A673 (cell line): ENCODE data around the gene DEFB131A.
"Not testable (repeated sequence)": the region's sequence is repeated elsewhere in the genome, so short reads cannot be mapped to it uniquely, and the experiment has no call there.

Source experiments
- CTCF ChIP-seq: fragments of 300-800, 200-600 bp; sonication (generic); conservative IDR thresholded peaks from 2 replicates; pipeline ENCODE4 v1.5.1; 2017; ENCODE audit warnings: low read depth, mild to moderate bottlenecking, antibody characterized with exemption, low read length, moderate library complexity, mixed read lengths
- EZH2 ChIP-seq: fragments of 200-600 bp; sonication (generic); IDR thresholded peaks from 2 replicates; pipeline ENCODE4 v1.6.1; 2017; ENCODE audit warnings: borderline replicate concordance, low read depth, mild to moderate bottlenecking, mixed read lengths, antibody characterized with exemption, low read length; ENCODE audit not compliant: poor library complexity, severe bottlenecking

DNA sequence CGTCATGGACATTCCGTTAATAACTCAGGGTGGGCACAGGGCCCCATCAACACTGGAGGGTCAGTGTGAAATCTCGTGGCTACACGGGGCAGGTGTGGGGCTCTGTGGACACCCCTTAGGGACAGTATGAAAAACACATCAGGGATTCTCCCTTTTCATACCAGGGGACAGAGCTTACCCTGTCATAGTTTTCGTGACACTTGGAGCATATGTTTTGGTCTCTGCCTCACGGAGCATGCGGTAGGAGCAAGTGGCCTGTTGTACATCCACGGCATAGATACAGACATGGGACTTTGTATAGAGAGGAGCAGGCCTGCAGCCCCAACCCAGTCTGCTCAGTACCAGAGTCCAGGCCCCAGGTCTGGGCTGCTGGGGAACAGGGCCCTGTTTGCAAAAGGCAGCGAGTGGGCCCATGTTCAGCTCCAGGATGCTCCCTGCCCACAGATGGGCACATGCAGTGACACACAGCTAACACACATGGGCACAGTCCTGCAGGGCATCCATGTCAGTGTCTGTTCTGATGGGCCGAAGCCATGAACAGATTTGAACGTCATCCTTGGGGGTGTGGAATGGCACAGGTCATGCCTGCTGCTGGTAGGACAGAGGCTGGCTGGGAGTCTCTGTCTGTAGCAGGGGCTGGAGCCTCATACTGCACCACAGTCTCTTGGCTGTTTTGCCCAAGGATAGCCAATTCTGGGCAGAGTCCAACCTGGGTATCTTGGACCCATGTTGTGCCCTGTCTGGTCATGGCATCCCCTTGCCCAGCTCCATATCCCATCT is 50.2 kb downstream of the DEFB131A start:
- TF ChIP-seq CTCF, EZH2: not testable (repeated sequence)
